SK-MEL-5 (cell line): Measurements from ENCODE around the gene ST6GALNAC3. TPM values are rescaled to one million over a fixed set of nuclear protein-coding genes. Genes with fewer than 3 reads are reported as not detected.
"Not testable (repeated sequence)": the region's sequence is repeated elsewhere in the genome, so short reads cannot be mapped to it uniquely, and the experiment has no call there.

Experiments
- DNase-seq: peaks from one replicate; pipeline ENCODE4 v3.0.0-alpha.2; 2016; ENCODE audit warnings: low read depth, low spot score
- in situ Hi-C: cut with HindIII; loops from 2 replicates; pipeline ENCODE4 v1.10.0; 2016; ENCODE audit warnings: low sequenced_read_pairs, high pct_unique_total_duplicates, low pct_unique_long_range_greater_than_20kb
- total RNA-seq: library from RNA; depleted of rRNA; stranded (reverse); fragments of >200 nt; shearing (Covaris generic); gene quantifications from 2 replicates; pipeline ENCODE4 v1.2.3, GENCODE V29; 2014

The ST6GALNAC3 gene
- total RNA-seq, 1 experiment from 2014 or later, result 70.7 TPM

- in situ Hi-C loops, result no loop called here
- DNase-seq, result peak; percentile 71
These were observed 19.2 kb downstream of the ST6GALNAC3 start for GRCh38 chr1:76093522-76094312.

- in situ Hi-C loops, result no loop called here
- DNase-seq, result no peak
These were observed 21.3 kb downstream of the ST6GALNAC3 start for GRCh38 chr1:76095802-76096201.

- DNase-seq, in situ Hi-C loops: not testable (repeated sequence)
These were observed 22.5 kb downstream of the ST6GALNAC3 start for GRCh38 chr1:76097064-76097463.

- in situ Hi-C loops, result no loop called here
- no peak for DNase-seq
These were observed 24.3 kb downstream of the ST6GALNAC3 start for GRCh38 chr1:76098845-76099244.

GRCh38 chr1:76101548-76101947, 27.0 kb downstream of the ST6GALNAC3 start:
- in situ Hi-C loops, result no loop called here
- no peak for DNase-seq

GRCh38 chr1:76102046-76102445, 27.5 kb downstream of the ST6GALNAC3 start:
- no peak for DNase-seq
- in situ Hi-C loops, result no loop called here

- in situ Hi-C loops, result no loop called here
- no peak for DNase-seq
These were observed 28.5 kb downstream of the ST6GALNAC3 start for GRCh38 chr1:76103034-76103433.

GRCh38 chr1:76105372-76105771, 30.8 kb downstream of the ST6GALNAC3 start:
- in situ Hi-C loops, result no loop called here
- DNase-seq, result no peak

GRCh38 chr1:76106251-76106650, 31.7 kb downstream of the ST6GALNAC3 start:
- in situ Hi-C loops, result no loop called here

GRCh38 chr1:76106719-76107235, 32.2 kb downstream of the ST6GALNAC3 start:
- in situ Hi-C loops, result no loop called here
- DNase-seq, result peak; percentile 81

More at GRCh38 chr1:76106251-76106650, 31.7 kb downstream of the ST6GALNAC3 start:
- no peak for DNase-seq

- no peak for DNase-seq
- in situ Hi-C loops, result no loop called here
These were observed 34.9 kb downstream of the ST6GALNAC3 start for GRCh38 chr1:76109404-76109803.

GRCh38 chr1:76109901-76110560, 35.5 kb downstream of the ST6GALNAC3 start:
- DNase-seq, result no peak
- in situ Hi-C loops, result no loop called here

- DNase-seq, result no peak
- in situ Hi-C loops, result no loop called here
These were observed 36.1 kb downstream of the ST6GALNAC3 start for GRCh38 chr1:76110666-76111065.

- in situ Hi-C loops, DNase-seq: not testable (repeated sequence)
These were observed 37.8 kb downstream of the ST6GALNAC3 start for GRCh38 chr1:76112321-76112720.

GRCh38 chr1:76113446-76113845, 38.9 kb downstream of the ST6GALNAC3 start:
- in situ Hi-C loops, result no loop called here
- DNase-seq, result peak; percentile 88

GRCh38 chr1:76115171-76115570, 40.6 kb downstream of the ST6GALNAC3 start:
- in situ Hi-C loops, result no loop called here

GRCh38 chr1:76121850-76122249, 47.3 kb downstream of the ST6GALNAC3 start:
- in situ Hi-C loops, result no loop called here
- no peak for DNase-seq

More at GRCh38 chr1:76115171-76115570, 40.6 kb downstream of the ST6GALNAC3 start:
- DNase-seq, result no peak

- in situ Hi-C loops, result no loop called here
These were observed 47.7 kb downstream of the ST6GALNAC3 start for GRCh38 chr1:76122271-76122670.

More at GRCh38 chr1:76122271-76122670, 47.7 kb downstream of the ST6GALNAC3 start:
- DNase-seq, result no peak
